Measurements from ENCODE around the gene DEDD2.
A peak's percentile ranks its signal among the peaks of the same experiment; 100 is the strongest.

DEDD2 gene

GRCh38 chr19:42248270-42249148, 31.0 kb upstream of the DEDD2 start:
- no peak for DNase-seq (ENCODE audit: low read depth, low spot score)

GRCh38 chr19:42247640-42248199, 30.2 kb upstream of the DEDD2 start:
- no peak for DNase-seq (ENCODE audit: low read depth, low spot score)

GRCh38 chr19:42246922-42247639, 29.6 kb upstream of the DEDD2 start:
- DNase-seq (ENCODE audit: low read depth, low spot score), result no peak

- DNase-seq (ENCODE audit: low read depth, low spot score), result no peak
Observed at GRCh38 chr19:42246143-42246921, 28.9 kb upstream of the DEDD2 start.

GRCh38 chr19:42245231-42245630, 27.8 kb upstream of the DEDD2 start:
- no peak for DNase-seq (ENCODE audit: low read depth, low spot score)

GRCh38 chr19:42244347-42245220, 27.1 kb upstream of the DEDD2 start:
- peak; percentile 89 for DNase-seq (ENCODE audit: low read depth, low spot score)

GRCh38 chr19:42242512-42243409, 25.3 kb upstream of the DEDD2 start, which contains the start of gene GSK3A:
Gene GSK3A (minus strand): TSS chr19:42242602. CDS start chr19:42242465, 137 bp downstream.
- DNase-seq (ENCODE audit: low read depth, low spot score), result peak; percentile 100

- no peak for DNase-seq (ENCODE audit: low read depth, low spot score)
Observed at GRCh38 chr19:42242069-42242511, 24.6 kb upstream of the DEDD2 start.

GRCh38 chr19:42241279-42241678, 23.8 kb upstream of the DEDD2 start:
- DNase-seq (ENCODE audit: low read depth, low spot score), result no peak

GRCh38 chr19:42239544-42240220, 22.2 kb upstream of the DEDD2 start:
- no peak for DNase-seq (ENCODE audit: low read depth, low spot score)

- DNase-seq (ENCODE audit: low read depth, low spot score), result no peak
Observed at GRCh38 chr19:42235181-42235580, 17.7 kb upstream of the DEDD2 start.

- no peak for DNase-seq (ENCODE audit: low read depth, low spot score)
Observed at GRCh38 chr19:42234364-42234763, 16.9 kb upstream of the DEDD2 start.

GRCh38 chr19:42233678-42234292, 16.3 kb upstream of the DEDD2 start:
- DNase-seq (ENCODE audit: low read depth, low spot score), result no peak

GRCh38 chr19:42233106-42233505, 15.6 kb upstream of the DEDD2 start:
- no peak for DNase-seq (ENCODE audit: low read depth, low spot score)

GRCh38 chr19:42232435-42232834, 15.0 kb upstream of the DEDD2 start:
- no peak for DNase-seq (ENCODE audit: low read depth, low spot score)

- no peak for DNase-seq (ENCODE audit: low read depth, low spot score)
Observed at GRCh38 chr19:42230571-42230970, 13.1 kb upstream of the DEDD2 start.

- no peak for DNase-seq (ENCODE audit: low read depth, low spot score)
Observed at GRCh38 chr19:42229855-42230351, 12.4 kb upstream of the DEDD2 start.

GRCh38 chr19:42229301-42229854, 11.9 kb upstream of the DEDD2 start:
- no peak for DNase-seq (ENCODE audit: low read depth, low spot score)

Data from iPS DF 19.7 (cell line).